Measurements from ENCODE around the gene PSMA7.
"Not testable (repeated sequence)": the region's sequence is repeated elsewhere in the genome, so short reads cannot be mapped to it uniquely, and the experiment has no call there.

PSMA7 gene

GRCh38 chr20:62151225-62151624 is 8.0 kb upstream of the PSMA7 start:
- DNase-seq, result no peak

GRCh38 chr20:62150310-62150575 is 7.0 kb upstream of the PSMA7 start:
- no peak for DNase-seq

- DNase-seq, result no peak
These were observed 6.5 kb upstream of the PSMA7 start for GRCh38 chr20:62149532-62150309.

GRCh38 chr20:62148908-62149314 is 5.7 kb upstream of the PSMA7 start:
- DNase-seq, result no peak

GRCh38 chr20:62148383-62148782 is 5.2 kb upstream of the PSMA7 start:
- not testable (repeated sequence) for DNase-seq

- no peak for DNase-seq
These were observed 4.3 kb upstream of the PSMA7 start for GRCh38 chr20:62147528-62147927.

GRCh38 chr20:62147125-62147524 is 3.9 kb upstream of the PSMA7 start:
- DNase-seq, result no peak

- DNase-seq, result no peak
These were observed 3.0 kb upstream of the PSMA7 start for GRCh38 chr20:62146019-62146755.

GRCh38 chr20:62145688-62146018 is 2.5 kb upstream of the PSMA7 start:
- DNase-seq, result no peak

- peak in 1 of 2 donors; percentile 12 for DNase-seq
These were observed 997 bp upstream of the PSMA7 start for GRCh38 chr20:62143957-62144825.

GRCh38 chr20:62142252-62143080 is 728 bp downstream of the PSMA7 start:
- DNase-seq, result no peak

GRCh38 chr20:62141397-62142251 is 1.6 kb downstream of the PSMA7 start:
- no peak for DNase-seq

- DNase-seq, result no peak
These were observed 2.2 kb downstream of the PSMA7 start for GRCh38 chr20:62141043-62141396.

GRCh38 chr20:62139636-62140035 is 3.6 kb downstream of the PSMA7 start:
- DNase-seq, result no peak

GRCh38 chr20:62138912-62139311 is 4.3 kb downstream of the PSMA7 start:
- no peak for DNase-seq

GRCh38 chr20:62138204-62138543 is 5.0 kb downstream of the PSMA7 start:
- DNase-seq, result no peak

GRCh38 chr20:62137478-62138203 is 5.6 kb downstream of the PSMA7 start:
- no peak for DNase-seq

GRCh38 chr20:62137092-62137384 is 6.2 kb downstream of the PSMA7 start:
- no peak for DNase-seq

GRCh38 chr20:62136283-62137091 is 6.7 kb downstream of the PSMA7 start:
- peak; percentile 10 to 15 for DNase-seq

GRCh38 chr20:62135573-62136266 is 7.5 kb downstream of the PSMA7 start:
- no peak for DNase-seq

Data from bone marrow (tissue), 2 donors.